CD14-positive monocyte (primary cell): ENCODE measurements around the gene MUC20. TPM values are rescaled to one million over a fixed set of nuclear protein-coding genes. Genes with fewer than 3 reads are reported as not detected.

ENCODE experiments used
- DNase-seq, 3 donors: peaks; one replicate each; pipeline ENCODE4 v3.0.0-alpha.2; 2011 to 2022
- H2AFZ ChIP-seq: 2 replicates; pipeline ENCODE4 v1.6.0; 2012; ENCODE audit warnings: mild to moderate bottlenecking, low read depth, low read length, inconsistent platforms; ENCODE audit not compliant: insufficient read depth, poor library complexity, severe bottlenecking
- H3K27ac ChIP-seq, 2 donors: 1 replicate in 1 of 2; 2 replicates in 1 of 2; pipeline ENCODE4 v1.5.1; 2012 to 2013; ENCODE audit warnings: low read length in 2 of 2, control low read depth in 1 of 2, inconsistent platforms in 1 of 2, low read depth in 1 of 2, mild to moderate bottlenecking in 1 of 2
- H3K27me3 ChIP-seq, 2 donors: one replicate each; pipeline versions ENCODE4 v1.6.0 to v1.6.1; 2011 to 2013; ENCODE audit warnings: low read length in 2 of 2; ENCODE audit not compliant: control insufficient read depth in 2 of 2, insufficient read depth in 2 of 2
- H3K36me3 ChIP-seq, 2 donors: replicated peaks in 1 of 2; 1 replicate in 1 of 2; 2 replicates in 1 of 2; pipeline versions ENCODE4 v1.5.1 to v1.6.1; 2012 to 2013; ENCODE audit warnings: low read length in 2 of 2, control low read depth in 1 of 2, inconsistent platforms in 1 of 2, mild to moderate bottlenecking in 1 of 2; ENCODE audit not compliant: insufficient read depth in 2 of 2, control insufficient read depth in 1 of 2
- H3K4me1 ChIP-seq, 2 donors: 1 replicate in 1 of 2; 2 replicates in 1 of 2; pipeline versions ENCODE4 v1.5.1 to v1.6.1; 2012 to 2013; ENCODE audit warnings: low read length in 2 of 2, control low read depth in 1 of 2, inconsistent platforms in 1 of 2, mild to moderate bottlenecking in 1 of 2, moderate library complexity in 1 of 2; ENCODE audit not compliant: insufficient read depth in 2 of 2, control insufficient read depth in 1 of 2
- H3K4me2 ChIP-seq: replicated peaks from 2 replicates; pipeline ENCODE3; 2012; ENCODE audit warnings: low read length, moderate library complexity, mild to moderate bottlenecking; ENCODE audit not compliant: poor library complexity, severe bottlenecking; ENCODE audit errors: extremely low read depth
- H3K4me3 ChIP-seq, 3 experiments: fragments of 200-600 bp in 1 of 3; sonication (generic) in 1 of 3; replicated peaks in 1 of 3; 1 replicate in 2 of 3; 2 replicates in 1 of 3; pipeline ENCODE4 v1.5.1; 2011 to 2013; ENCODE audit warnings: low read length in 3 of 3, mild to moderate bottlenecking in 3 of 3, control low read depth in 2 of 3, low read depth in 2 of 3, inconsistent platforms in 1 of 3, moderate library complexity in 1 of 3
- H3K79me2 ChIP-seq: 2 replicates; pipeline ENCODE4 v1.6.0; 2012; ENCODE audit warnings: mild to moderate bottlenecking, control low read depth, inconsistent platforms, low read length, moderate library complexity; ENCODE audit not compliant: insufficient read depth
- H3K9ac ChIP-seq: 2 replicates; pipeline ENCODE4 v1.6.0; 2017; ENCODE audit warnings: low read length, mild to moderate bottlenecking; ENCODE audit not compliant: insufficient read depth, poor library complexity, severe bottlenecking
- H3K9me3 ChIP-seq, 2 donors: replicated peaks in 1 of 2; 1 replicate in 1 of 2; 2 replicates in 1 of 2; pipeline versions ENCODE4 v1.5.1 to v1.6.1; 2012 to 2013; ENCODE audit warnings: low read length in 2 of 2, control low read depth in 1 of 2; ENCODE audit not compliant: control insufficient read depth in 1 of 2, insufficient read depth in 1 of 2
- H4K20me1 ChIP-seq: 2 replicates; pipeline ENCODE4 v1.6.0; 2012; ENCODE audit warnings: mild to moderate bottlenecking, low read length, control low read depth, moderate library complexity; ENCODE audit not compliant: insufficient read depth
- H3K27ac Mint-ChIP-seq, 7 donors: one replicate each; pipeline ENCODE4 v1.8.0; 2020; ENCODE audit warnings: mild to moderate bottlenecking in 7 of 7, mixed read lengths in 7 of 7, moderate library complexity in 6 of 7, inconsistent platforms in 2 of 7
- H3K27me3 Mint-ChIP-seq, 3 donors: one replicate each; pipeline ENCODE4 v1.8.0; 2021 to 2022; ENCODE audit warnings: low read depth in 3 of 3, mild to moderate bottlenecking in 3 of 3, mixed read lengths in 3 of 3, moderate library complexity in 3 of 3, inconsistent platforms in 1 of 3
- H3K36me3 Mint-ChIP-seq, 2 donors: one replicate each; pipeline ENCODE4 v1.8.0; 2020; ENCODE audit warnings: mixed read lengths in 2 of 2, inconsistent platforms in 1 of 2, mild to moderate bottlenecking in 1 of 2
- H3K4me1 Mint-ChIP-seq: one replicate; pipeline ENCODE4 v1.8.0; 2020; ENCODE audit warnings: mild to moderate bottlenecking, mixed read lengths
- H3K4me3 Mint-ChIP-seq, 2 donors: one replicate each; pipeline ENCODE4 v1.8.0; 2020; ENCODE audit warnings: mild to moderate bottlenecking in 2 of 2, mixed read lengths in 2 of 2, moderate library complexity in 1 of 2
- H3K9me3 Mint-ChIP-seq, 7 donors: one replicate each; pipeline ENCODE4 v1.8.0; 2020 to 2022; ENCODE audit warnings: mixed read lengths in 7 of 7, mild to moderate bottlenecking in 6 of 7, moderate library complexity in 6 of 7, inconsistent platforms in 2 of 7
- whole genome bisulfite sequencing: methylation state at CpG from one replicate; pipeline ENCODE4 v1.1.5; 2013; ENCODE audit warnings: missing lambda C conversion rate; ENCODE audit not compliant: insufficient coverage; 5-methylcytosine and 5-hydroxymethylcytosine counted together
- intact Hi-C, 2 donors: fragments of 100-400 bp; cut with micrococcal nuclease; formaldehyde crosslinking; loops; one replicate each; pipeline versions ENCODE4 v1.15.0 to v1.15.1; 2023
- polyA plus RNA-seq, 3 donors: library from polyadenylated mRNA; depleted of rRNA in 1 of 3; unstranded in 2 of 3; stranded (reverse) in 1 of 3; fragments of 300-500 nt in 2 of 3; fragments of >200 nt in 1 of 3; fragmentation: Illumina TruSeq in 2 of 3; gene quantifications; 1 replicate in 2 of 3; 2 replicates in 1 of 3; pipeline ENCODE4 v1.2.3, GENCODE V29; 2012 to 2021
- TF ChIP-seq, protein P1 (sequence below): fragments of 200-600 bp; IDR thresholded peaks from one replicate; pipeline ENCODE4 v1.8.0; 2022; ENCODE audit warnings: antibody characterized with exemption, mild to moderate bottlenecking

The MUC20 gene
- polyA plus RNA-seq, 3 donors, result 5.4 TPM; not detected in 2

DNA sequence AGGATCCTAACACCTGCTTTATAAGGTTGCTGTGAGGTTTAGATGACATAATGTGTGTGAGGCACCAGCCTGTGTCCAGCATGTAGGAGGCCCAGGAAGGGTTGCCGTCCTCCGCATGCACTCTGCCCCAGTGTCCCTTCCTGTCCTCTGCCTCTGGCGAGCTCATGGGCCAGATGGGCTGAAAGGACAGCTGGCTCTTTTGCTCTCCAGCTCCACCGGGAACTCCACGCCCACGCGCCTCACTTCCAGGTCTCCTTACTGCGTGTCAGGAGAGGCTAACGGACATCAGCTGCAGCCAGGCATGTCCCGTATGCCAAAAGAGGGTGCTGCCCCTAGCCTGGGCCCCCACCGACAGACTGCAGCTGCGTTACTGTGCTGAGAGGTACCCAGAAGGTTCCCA lies 12.2 kb downstream of the MUC20 start:
- peaks cover 2 to 11% (median 3%) of the 10 kb centered on the region in 3 donors for H3K27me3 Mint-ChIP-seq
- H3K4me3 ChIP-seq, result no peak overlapping the region
- H3K36me3 Mint-ChIP-seq, result peaks cover 0 to 3% of the 10 kb centered on the region in 2 donors
- H3K9me3 ChIP-seq, result no peaks in the 10 kb centered on the region
- no peak overlapping the region for H3K27ac Mint-ChIP-seq
- intact Hi-C loops, result no loop called here
- H3K9ac ChIP-seq, result no peak overlapping the region
- TF ChIP-seq, protein P1, sequence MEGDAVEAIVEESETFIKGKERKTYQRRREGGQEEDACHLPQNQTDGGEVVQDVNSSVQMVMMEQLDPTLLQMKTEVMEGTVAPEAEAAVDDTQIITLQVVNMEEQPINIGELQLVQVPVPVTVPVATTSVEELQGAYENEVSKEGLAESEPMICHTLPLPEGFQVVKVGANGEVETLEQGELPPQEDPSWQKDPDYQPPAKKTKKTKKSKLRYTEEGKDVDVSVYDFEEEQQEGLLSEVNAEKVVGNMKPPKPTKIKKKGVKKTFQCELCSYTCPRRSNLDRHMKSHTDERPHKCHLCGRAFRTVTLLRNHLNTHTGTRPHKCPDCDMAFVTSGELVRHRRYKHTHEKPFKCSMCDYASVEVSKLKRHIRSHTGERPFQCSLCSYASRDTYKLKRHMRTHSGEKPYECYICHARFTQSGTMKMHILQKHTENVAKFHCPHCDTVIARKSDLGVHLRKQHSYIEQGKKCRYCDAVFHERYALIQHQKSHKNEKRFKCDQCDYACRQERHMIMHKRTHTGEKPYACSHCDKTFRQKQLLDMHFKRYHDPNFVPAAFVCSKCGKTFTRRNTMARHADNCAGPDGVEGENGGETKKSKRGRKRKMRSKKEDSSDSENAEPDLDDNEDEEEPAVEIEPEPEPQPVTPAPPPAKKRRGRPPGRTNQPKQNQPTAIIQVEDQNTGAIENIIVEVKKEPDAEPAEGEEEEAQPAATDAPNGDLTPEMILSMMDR, result no peak
- DNase-seq, result no peak
- no peaks in the 10 kb centered on the region for H3K4me1 Mint-ChIP-seq
- WGBS, result 91% methylated on average over 12 of the region's 12 CpGs
- H3K36me3 ChIP-seq, result no peaks in the 10 kb centered on the region
- H3K27ac ChIP-seq, result no peak overlapping the region
- H3K79me2 ChIP-seq, result no peaks in the 10 kb centered on the region
- H3K9me3 Mint-ChIP-seq, result no peaks in the 10 kb centered on the region
- no peaks in the 10 kb centered on the region for H4K20me1 ChIP-seq
- H3K4me1 ChIP-seq, result no peaks in the 10 kb centered on the region
- H3K4me2 ChIP-seq, result no peak overlapping the region
- H3K27me3 ChIP-seq, result no peaks in the 10 kb centered on the region
- H3K4me3 Mint-ChIP-seq, result no peak overlapping the region
- no peak overlapping the region for H2AFZ ChIP-seq

DNA sequence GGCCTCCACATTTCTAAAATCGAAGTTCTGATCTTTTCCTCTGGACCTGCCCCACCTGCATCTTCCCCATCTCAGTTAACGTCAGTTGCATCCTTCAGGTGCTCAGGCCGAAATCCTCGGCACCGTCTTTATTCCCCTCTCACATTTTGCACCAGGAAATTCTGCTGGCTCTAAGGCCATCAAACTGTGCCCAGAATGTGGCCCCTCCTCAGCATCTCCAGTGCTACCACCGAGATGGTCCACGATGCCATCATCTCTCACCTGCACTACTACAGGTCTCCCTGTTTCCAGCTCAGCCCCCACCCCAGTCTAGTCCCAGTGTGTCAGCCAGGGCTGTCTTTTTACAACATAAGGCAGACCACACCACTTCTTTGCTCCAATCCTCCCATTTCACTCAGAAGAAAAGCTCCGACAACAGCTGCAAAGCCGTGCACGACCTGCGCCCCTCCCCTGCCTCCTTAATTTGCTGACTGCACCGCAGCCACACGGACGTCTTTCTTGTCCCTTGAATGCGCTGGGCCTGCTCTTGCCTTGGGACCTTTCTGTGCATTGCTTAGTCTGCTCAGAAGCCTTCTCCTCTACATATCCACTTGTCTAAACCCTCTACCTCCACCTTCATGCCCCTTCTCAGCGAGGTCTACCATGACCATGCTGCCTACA lies 14.4 kb downstream of the MUC20 start:
- Histone ChIP-seq H3K9me3 (no peaks in the 10 kb centered on the region), H3K4me3 (no peak overlapping the region), H4K20me1 (no peaks in the 10 kb centered on the region), H3K4me2 (no peak overlapping the region), H2AFZ (no peak overlapping the region), H3K27ac (no peak overlapping the region), H3K79me2 (no peaks in the 10 kb centered on the region), H3K36me3 (no peaks in the 10 kb centered on the region), H3K9ac (no peak overlapping the region), H3K4me1 (peaks cover 0 to 3% of the 10 kb centered on the region in 2 donors), H3K27me3 (no peaks in the 10 kb centered on the region)
- H3K36me3 Mint-ChIP-seq, result peaks cover 0 to 3% of the 10 kb centered on the region in 2 donors
- H3K4me1 Mint-ChIP-seq, result no peaks in the 10 kb centered on the region
- intact Hi-C loops, result no loop called here
- DNase-seq, result no peak
- peaks cover 0 to 11% (median 3%) of the 10 kb centered on the region in 3 donors for H3K27me3 Mint-ChIP-seq
- H3K27ac Mint-ChIP-seq, result no peak overlapping the region
- peaks cover 0 to 2% (median 0%) of the 10 kb centered on the region in 7 donors for H3K9me3 Mint-ChIP-seq
- WGBS, result 82% methylated on average over 16 of the region's 16 CpGs
- TF ChIP-seq, protein P1, result no peak
- no peak overlapping the region for H3K4me3 Mint-ChIP-seq
